GM19328 (cell line): ENCODE results near the gene FCSK.

Source experiments
- ATAC-seq: cut with Tn5 transposase; IDR thresholded peaks from one replicate; pipeline ENCODE4 v1.9.1; 2021; ENCODE audit warnings: mild to moderate bottlenecking, moderate library complexity; ENCODE audit not compliant: unreplicated experiment

The FCSK gene

GRCh38 chr16:70453117-70453891, 1.1 kb upstream of the FCSK start:
- ATAC-seq, result no peak

DNA sequence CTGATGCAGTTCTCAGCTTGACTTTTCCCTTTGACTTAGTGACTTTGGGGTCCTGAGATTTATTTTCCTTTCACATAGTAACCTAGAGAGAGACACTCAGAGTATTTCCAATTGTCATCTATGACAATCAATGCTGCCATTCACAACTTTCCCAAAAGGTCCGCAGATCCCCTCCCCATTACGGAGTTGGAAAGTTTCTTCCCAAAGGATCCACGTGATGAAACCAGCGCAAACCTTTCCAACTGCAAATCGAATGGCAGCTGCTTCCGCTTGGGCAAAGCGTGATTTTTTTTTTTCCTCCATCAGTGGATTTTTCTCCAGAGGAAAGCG, 538 bp upstream of the FCSK start:
- no peak for ATAC-seq

DNA sequence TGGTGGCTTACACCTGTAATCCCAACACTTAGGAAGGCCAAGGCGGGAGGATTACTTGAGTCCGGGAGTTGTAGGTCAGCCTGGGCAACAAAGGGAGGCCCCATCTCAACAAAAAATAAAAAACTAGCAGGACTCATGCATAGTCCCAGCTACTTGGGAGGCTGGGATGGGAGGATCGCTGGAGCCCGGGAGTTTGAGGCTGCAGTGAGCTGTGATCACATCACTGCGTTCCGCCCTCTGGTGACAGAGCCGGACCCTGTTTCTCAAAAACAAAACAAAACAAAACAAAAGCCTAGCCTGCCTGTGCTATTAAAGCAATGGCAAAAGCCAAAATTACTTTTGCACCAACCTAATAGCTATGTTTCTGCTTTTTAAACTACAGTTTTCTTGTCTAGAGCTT, 1.5 kb downstream of the FCSK start:
- ATAC-seq, result no peak

- no peak for ATAC-seq
Observed at GRCh38 chr16:70457446-70458166, 3.2 kb downstream of the FCSK start.

- no peak for ATAC-seq
Observed at GRCh38 chr16:70460737-70461261, 6.4 kb downstream of the FCSK start.

GRCh38 chr16:70463235-70463634, 8.8 kb downstream of the FCSK start:
- ATAC-seq, result no peak

- no peak for ATAC-seq
Observed at GRCh38 chr16:70465999-70466804, 11.8 kb downstream of the FCSK start.

DNA sequence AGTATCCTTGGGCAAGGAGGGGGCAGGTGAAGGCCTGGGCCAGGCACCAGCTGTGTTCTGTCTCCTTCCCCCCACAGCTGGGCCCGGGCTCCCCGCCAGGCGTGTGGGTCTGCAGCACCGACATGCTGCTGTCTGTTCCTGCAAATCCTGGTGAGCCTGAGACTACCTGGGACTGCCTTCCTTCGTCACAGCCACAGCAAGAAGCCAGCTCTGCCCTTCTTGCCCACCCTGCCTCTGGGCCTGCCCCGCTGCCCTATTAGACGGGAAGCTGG, 12.3 kb downstream of the FCSK start:
- no peak for ATAC-seq

GRCh38 chr16:70467113-70467512, 12.7 kb downstream of the FCSK start:
- no peak for ATAC-seq

- no peak for ATAC-seq
Observed at GRCh38 chr16:70467608-70468007, 13.2 kb downstream of the FCSK start.

- ATAC-seq, result no peak
Observed at GRCh38 chr16:70468776-70469525, 14.6 kb downstream of the FCSK start.

DNA sequence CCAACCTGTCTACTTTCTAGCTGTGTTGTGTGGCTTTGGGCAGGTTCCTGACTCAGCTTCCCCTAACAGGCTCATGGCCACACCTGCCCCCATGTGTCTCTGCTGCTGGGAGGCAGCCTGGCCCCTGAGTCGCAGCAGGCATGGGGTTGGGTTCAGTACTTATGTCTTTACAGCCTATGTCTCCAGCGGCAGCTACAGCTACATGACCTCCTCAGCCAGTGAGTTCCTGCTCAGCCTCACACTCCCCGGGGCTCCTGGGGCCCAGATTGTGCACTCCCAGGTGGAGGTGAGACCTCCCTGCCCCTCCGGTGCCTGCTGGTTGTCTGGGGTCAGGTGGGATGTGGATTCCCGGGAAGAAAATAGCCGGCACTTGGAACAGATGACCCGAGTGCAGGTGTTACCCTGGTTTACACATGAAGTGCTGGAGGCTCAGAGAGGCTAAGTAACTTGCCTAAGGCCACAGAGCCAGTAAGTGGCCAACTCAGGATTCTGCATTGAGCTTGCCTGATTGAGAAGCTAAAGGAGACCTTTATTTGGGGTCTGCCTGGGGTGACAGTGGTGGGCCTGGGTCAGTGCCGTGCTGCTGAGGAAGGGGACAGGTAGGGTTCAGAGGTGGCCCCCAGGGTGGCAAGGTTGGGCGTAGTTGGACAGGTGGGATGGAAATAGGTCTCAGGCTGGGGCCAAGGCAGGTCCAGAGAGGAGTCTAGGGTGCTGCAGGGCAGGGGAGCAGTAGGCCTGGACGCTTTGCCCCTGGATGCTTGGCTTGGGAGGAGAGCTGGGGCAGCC, 15.9 kb downstream of the FCSK start:
- ATAC-seq, result no peak

- no peak for ATAC-seq
Observed at GRCh38 chr16:70470927-70471341, 16.5 kb downstream of the FCSK start.

DNA sequence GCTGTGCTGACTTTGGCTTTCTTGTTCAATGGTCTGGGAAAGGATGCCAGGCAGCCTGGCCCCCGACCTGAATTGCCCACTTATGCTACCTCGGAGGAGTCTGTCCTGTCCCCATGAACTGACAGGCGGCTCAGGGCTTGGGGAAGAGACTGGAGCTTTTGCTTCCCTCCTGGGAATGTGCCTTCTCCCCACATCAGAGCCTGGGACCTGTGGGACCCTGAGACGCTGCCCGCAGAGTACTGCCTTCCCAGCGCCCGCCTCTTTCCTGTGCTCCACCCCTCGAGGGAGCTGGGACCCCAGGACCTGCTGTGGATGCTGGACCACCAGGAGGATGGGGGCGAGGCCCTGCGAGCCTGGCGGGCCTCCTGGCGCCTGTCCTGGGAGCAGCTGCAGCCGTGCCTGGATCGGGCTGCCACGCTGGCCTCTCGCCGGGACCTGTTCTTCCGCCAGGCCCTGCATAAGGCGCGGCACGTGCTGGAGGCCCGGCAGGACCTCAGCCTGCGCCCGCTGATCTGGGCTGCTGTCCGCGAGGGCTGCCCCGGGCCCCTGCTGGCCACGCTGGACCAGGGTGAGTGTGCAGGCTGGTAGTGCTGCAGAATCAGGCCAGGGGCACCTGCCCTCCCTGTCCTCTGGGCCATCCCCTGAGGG, 18.5 kb downstream of the FCSK start:
- ATAC-seq, result no peak

- ATAC-seq, result no peak
Observed at GRCh38 chr16:70473446-70474319, 19.3 kb downstream of the FCSK start.

GRCh38 chr16:70474320-70475053, 20.1 kb downstream of the FCSK start:
- no peak for ATAC-seq

DNA sequence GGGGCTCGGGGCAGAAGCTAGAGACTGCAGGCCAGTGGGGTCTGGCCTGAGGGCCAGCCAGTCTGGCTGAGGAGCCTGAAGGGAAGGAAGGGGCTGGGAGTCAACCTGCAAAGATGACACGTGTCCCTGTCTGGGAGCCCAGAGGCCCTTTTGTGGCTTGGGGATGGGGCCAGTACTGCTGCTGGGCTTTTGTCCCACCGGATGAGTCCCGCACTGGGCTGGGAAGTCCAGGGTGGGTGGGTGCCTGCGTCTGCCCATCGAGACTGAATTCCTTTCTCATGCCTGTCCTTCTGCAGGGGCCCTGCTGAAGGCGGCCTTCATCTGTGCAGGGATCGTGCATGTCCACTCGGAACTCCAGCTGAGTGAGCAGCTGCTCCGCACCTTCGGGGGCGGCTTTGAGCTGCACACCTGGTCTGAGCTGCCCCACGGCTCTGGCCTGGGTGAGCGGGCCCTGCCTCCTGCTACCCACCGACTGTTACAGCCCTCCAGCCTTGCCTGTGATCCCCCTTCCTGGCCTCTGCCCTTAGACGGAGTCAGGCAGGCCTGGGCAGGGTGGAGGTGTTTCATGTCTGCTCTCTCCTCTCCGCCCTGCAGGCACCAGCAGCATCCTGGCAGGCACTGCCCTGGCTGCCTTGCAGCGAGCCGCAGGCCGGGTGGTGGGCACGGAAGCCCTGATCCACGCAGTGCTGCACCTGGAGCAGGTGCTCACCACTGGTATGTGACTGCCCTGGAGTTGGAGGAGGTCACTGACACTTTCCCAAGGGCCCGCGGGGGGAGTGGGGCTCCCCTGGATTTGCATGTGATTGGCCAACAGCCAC, 20.9 kb downstream of the FCSK start:
- no peak for ATAC-seq
